Omental fat pad (tissue), 4 donors: Measurements from ENCODE around the gene FCN3. TPM values are rescaled to one million over a fixed set of nuclear protein-coding genes. Genes with fewer than 3 reads are reported as not detected.
"Not testable (repeated sequence)": the region's sequence is repeated elsewhere in the genome, so short reads cannot be mapped to it uniquely, and the experiment has no call there.

Source experiments
- ATAC-seq: fragments of 150-250 bp; one replicate; pipeline ENCODE4 v1.9.1; 2016; ENCODE audit warnings: mild to moderate bottlenecking, moderate library complexity; ENCODE audit not compliant: low FRiP score
- DNase-seq: peaks from one replicate; pipeline ENCODE4 v3.0.0-alpha.2; 2019; ENCODE audit warnings: low spot score
- total RNA-seq, 4 donors: library from RNA; depleted of rRNA; stranded (reverse); fragments of >200 nt; gene quantifications; one replicate each; pipeline ENCODE4 v1.1.0, GENCODE V29; 2016
- TF ChIP-seq, protein P1 (sequence below), 3 donors: fragments of 450-650 bp; IDR thresholded peaks; one replicate each; pipeline ENCODE4 v1.5.1; 2016 to 2017; ENCODE audit warnings: antibody characterized with exemption in 3 of 3, mild to moderate bottlenecking in 3 of 3, moderate library complexity in 2 of 3

FCN3 gene
- total RNA-seq, 4 donors from 2014 or later, result 33.1 to 451 (median 75.9) TPM

- TF ChIP-seq, protein P1, sequence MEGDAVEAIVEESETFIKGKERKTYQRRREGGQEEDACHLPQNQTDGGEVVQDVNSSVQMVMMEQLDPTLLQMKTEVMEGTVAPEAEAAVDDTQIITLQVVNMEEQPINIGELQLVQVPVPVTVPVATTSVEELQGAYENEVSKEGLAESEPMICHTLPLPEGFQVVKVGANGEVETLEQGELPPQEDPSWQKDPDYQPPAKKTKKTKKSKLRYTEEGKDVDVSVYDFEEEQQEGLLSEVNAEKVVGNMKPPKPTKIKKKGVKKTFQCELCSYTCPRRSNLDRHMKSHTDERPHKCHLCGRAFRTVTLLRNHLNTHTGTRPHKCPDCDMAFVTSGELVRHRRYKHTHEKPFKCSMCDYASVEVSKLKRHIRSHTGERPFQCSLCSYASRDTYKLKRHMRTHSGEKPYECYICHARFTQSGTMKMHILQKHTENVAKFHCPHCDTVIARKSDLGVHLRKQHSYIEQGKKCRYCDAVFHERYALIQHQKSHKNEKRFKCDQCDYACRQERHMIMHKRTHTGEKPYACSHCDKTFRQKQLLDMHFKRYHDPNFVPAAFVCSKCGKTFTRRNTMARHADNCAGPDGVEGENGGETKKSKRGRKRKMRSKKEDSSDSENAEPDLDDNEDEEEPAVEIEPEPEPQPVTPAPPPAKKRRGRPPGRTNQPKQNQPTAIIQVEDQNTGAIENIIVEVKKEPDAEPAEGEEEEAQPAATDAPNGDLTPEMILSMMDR (IDR thresholded peaks at IDR 0.05), result no peak
- ATAC-seq, result no peak
These were observed 19.6 kb upstream of the FCN3 start for GRCh38 chr1:27394282-27394658.

DNA sequence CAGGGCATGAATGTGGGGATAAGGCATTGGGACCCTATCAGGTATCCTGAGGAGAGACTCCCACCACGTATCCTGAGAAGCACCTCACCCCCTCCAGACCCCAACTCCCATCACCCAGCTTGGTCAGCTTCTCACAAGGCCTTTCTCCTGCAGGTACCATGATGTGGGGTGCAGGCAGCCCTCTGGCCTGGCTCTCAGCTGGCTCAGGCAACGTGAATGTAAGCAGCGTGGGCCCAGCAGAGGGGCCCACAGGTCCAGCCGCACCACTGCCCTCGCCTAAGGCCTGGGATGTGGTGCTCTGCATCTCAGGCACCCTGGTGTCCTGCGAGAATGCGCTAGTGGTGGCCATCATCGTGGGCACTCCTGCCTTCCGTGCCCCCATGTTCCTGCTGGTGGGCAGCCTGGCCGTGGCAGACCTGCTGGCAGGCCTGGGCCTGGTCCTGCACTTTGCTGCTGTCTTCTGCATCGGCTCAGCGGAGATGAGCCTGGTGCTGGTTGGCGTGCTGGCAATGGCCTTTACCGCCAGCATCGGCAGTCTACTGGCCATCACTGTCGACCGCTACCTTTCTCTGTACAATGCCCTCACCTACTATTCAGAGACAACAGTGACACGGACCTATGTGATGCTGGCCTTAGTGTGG, 19.1 kb upstream of the FCN3 start:
- TF ChIP-seq, protein P1 (IDR thresholded peaks at IDR 0.05), result no peak
- ATAC-seq, result no peak
- no peak for DNase-seq

More at GRCh38 chr1:27394282-27394658, 19.6 kb upstream of the FCN3 start:
- no peak for DNase-seq

- TF ChIP-seq, protein P1 (IDR thresholded peaks at IDR 0.05), result peak in 1 of 3 donors; percentile 16
- ATAC-seq, result no peak
- no peak for DNase-seq
These were observed 18.4 kb upstream of the FCN3 start for GRCh38 chr1:27392778-27393635.

DNA sequence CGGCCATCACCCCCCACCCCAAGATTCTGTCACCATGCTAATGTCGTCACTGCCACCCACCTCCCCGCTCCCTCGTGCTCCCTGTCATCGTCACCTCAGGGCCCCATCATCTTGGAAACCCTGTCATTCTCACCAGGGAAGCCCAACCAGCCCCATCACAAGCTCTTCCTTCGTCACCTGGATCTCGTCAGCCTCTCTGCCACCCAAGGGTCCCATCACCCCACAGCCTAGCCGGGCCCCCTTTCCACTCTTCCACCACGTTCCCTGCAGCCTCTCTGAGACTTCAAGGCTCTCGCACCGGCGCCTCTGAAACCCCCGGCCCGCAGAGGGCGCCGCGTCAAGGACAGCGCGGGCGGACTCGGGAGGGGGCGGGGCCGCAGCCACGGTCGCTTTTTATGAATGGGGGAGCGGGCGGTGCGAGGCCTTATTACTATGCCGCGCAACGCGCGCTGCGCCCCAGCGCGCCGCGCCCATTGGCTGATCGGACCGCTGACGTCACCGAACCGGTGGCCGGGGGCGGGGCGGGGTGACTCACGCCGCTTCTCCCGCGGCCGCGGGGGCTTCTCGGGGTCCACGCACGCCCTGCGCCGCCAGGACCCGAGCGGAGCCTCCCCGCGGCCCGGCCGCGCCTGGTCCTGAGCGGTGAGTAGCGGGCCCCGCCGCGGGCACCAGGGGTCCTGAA, 17.6 kb upstream of the FCN3 start, which contains the start of gene GPR3:
Gene GPR3 (plus strand): TSS at position 527 of the 682 bp plus-strand sequence. CDS start 1,177 bp downstream, outside the sequence.
- ATAC-seq (peak; percentile 87), DNase-seq (peak; percentile 90)
- TF ChIP-seq, protein P1 (IDR thresholded peaks at IDR 0.05), result no peak

- ATAC-seq (peak; percentile 18), DNase-seq (no peak)
- TF ChIP-seq, protein P1 (IDR thresholded peaks at IDR 0.05), result no peak
These were observed 17.0 kb upstream of the FCN3 start for GRCh38 chr1:27391511-27392095.

GRCh38 chr1:27388337-27389005, 13.8 kb upstream of the FCN3 start:
- TF ChIP-seq, protein P1 (IDR thresholded peaks at IDR 0.05), result peak in 1 of 3 donors; percentile 58
- peak; percentile 83 for DNase-seq
- no peak for ATAC-seq

DNA sequence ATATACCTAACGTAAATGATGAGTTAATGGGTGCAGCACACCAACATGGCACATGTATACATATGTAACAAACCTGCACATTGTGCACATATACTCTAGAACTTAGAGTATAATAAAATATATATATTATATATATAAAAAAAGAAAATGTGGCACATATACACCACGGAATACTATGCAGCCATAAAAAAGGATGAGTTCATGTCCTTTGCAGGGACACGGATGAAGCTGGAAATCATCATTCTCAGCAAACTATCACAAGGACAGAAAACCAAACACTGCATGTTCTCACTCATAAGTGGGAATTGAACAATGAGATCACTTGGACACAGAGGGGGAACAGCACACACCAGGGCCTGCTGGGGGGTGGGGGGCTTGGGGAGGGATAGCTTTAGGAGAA, 10.2 kb upstream of the FCN3 start:
- ATAC-seq, DNase-seq: not testable (repeated sequence)
